Neural progenitor cell (in vitro differentiated cells): ENCODE measurements around the gene IFI27L1. TPM values are rescaled to one million over a fixed set of nuclear protein-coding genes. Genes with fewer than 3 reads are reported as not detected.

Experiments used
- DNase-seq: peaks from one replicate; pipeline ENCODE4 v3.0.0-alpha.2; 2016; ENCODE audit warnings: low spot score
- H2AFZ ChIP-seq: fragments of 200-600 bp; sonication (generic); replicated peaks from 2 replicates; pipeline ENCODE4 v1.6.1; 2016; ENCODE audit warnings: antibody characterized with exemption
- H3F3A ChIP-seq: fragments of 200-600 bp; sonication (generic); 2 replicates; pipeline ENCODE4 v1.6.1; 2016; ENCODE audit warnings: antibody characterized with exemption, low read depth
- H3K27ac ChIP-seq: fragments of 200-600 bp; sonication (generic); 2 replicates; pipeline ENCODE4 v1.5.1; 2016; ENCODE audit warnings: mild to moderate bottlenecking
- H3K27me3 ChIP-seq: fragments of 200-600 bp; sonication (generic); 2 replicates; pipeline ENCODE4 v1.6.1; 2016; ENCODE audit warnings: mild to moderate bottlenecking, moderate library complexity
- H3K36me3 ChIP-seq: fragments of 200-600 bp; sonication (generic); 2 replicates; pipeline ENCODE4 v1.5.1; 2016
- H3K4me1 ChIP-seq: fragments of 200-600 bp; sonication (generic); 2 replicates; pipeline ENCODE4 v1.6.1; 2016; ENCODE audit warnings: mixed run types
- H3K4me2 ChIP-seq: fragments of 200-600 bp; sonication (generic); 2 replicates; pipeline ENCODE4 v1.6.1; 2016
- H3K4me3 ChIP-seq: fragments of 200-600 bp; sonication (generic); 2 replicates; pipeline ENCODE4 v1.5.1; 2016
- H3K79me2 ChIP-seq: fragments of 200-600 bp; sonication (generic); 2 replicates; pipeline ENCODE4 v1.6.1; 2016; ENCODE audit warnings: low read depth
- H3K9ac ChIP-seq: fragments of 200-600 bp; sonication (generic); 2 replicates; pipeline ENCODE4 v1.6.1; 2016
- H3K9me3 ChIP-seq: fragments of 200-600 bp; sonication (generic); 2 replicates; pipeline ENCODE4 v1.5.1; 2016; ENCODE audit warnings: low read depth
- H4K20me1 ChIP-seq: fragments of 200-600 bp; sonication (generic); 2 replicates; pipeline ENCODE4 v1.6.1; 2016; ENCODE audit warnings: low read depth
- H3K27ac Mint-ChIP-seq: 3 replicates; pipeline ENCODE4 v1.8.0; 2021; ENCODE audit warnings: mixed read lengths
- H3K27me3 Mint-ChIP-seq: 2 replicates; pipeline ENCODE4 v1.8.0; 2022; ENCODE audit warnings: low read depth, mild to moderate bottlenecking, inconsistent platforms, moderate library complexity, mixed read lengths; ENCODE audit not compliant: insufficient read depth
- H3K36me3 Mint-ChIP-seq: 3 replicates; pipeline ENCODE4 v1.8.0; 2021; ENCODE audit warnings: mixed read lengths
- H3K4me1 Mint-ChIP-seq: 3 replicates; pipeline ENCODE4 v1.8.0; 2021; ENCODE audit warnings: mixed read lengths
- H3K4me3 Mint-ChIP-seq: 3 replicates; pipeline ENCODE4 v1.8.0; 2021; ENCODE audit warnings: mild to moderate bottlenecking, moderate library complexity, mixed read lengths
- H3K9me3 Mint-ChIP-seq: 3 replicates; pipeline ENCODE4 v1.8.0; 2020; ENCODE audit warnings: mixed read lengths
- CTCF ChIP-seq: fragments of 200-600 bp; sonication (generic); IDR thresholded peaks from 2 replicates; pipeline ENCODE4 v1.5.1; 2017; ENCODE audit warnings: antibody characterized with exemption, mild to moderate bottlenecking
- EZH2 ChIP-seq: fragments of 200-600 bp; sonication (generic); IDR thresholded peaks from 2 replicates; pipeline ENCODE4 v1.6.1; 2017; ENCODE audit warnings: antibody characterized with exemption, mild to moderate bottlenecking, moderate library complexity
- EZH2phosphoT487 ChIP-seq: fragments of 200-600 bp; sonication (generic); IDR thresholded peaks from 2 replicates; pipeline ENCODE4 v1.6.1; 2017; ENCODE audit warnings: antibody characterized with exemption
- total RNA-seq: library from RNA; depleted of rRNA; stranded (reverse); fragments of >200 nt; gene quantifications from 2 replicates; pipeline ENCODE4 v1.2.3, GENCODE V29; 2015; ENCODE audit warnings: low replicate concordance

Gene IFI27L1
- total RNA-seq, 1 donor from 2014 or later = 10.8 TPM

- H3F3A ChIP-seq = peaks cover 4% of the 10 kb centered on the region
- no peak for TF ChIP-seq EZH2
- H3K27me3 ChIP-seq = no peaks in the 10 kb centered on the region
- Mint-ChIP-seq H3K4me1 (peaks cover 29% of the 10 kb centered on the region), H3K27me3 (peaks cover 6% of the 10 kb centered on the region), H3K9me3 (peaks cover 33% of the 10 kb centered on the region), H3K36me3 (peaks cover 54% of the 10 kb centered on the region), H3K4me3 (no peak overlapping the region), H3K27ac (no peak overlapping the region)
- no peak overlapping the region for H3K9ac ChIP-seq
- H4K20me1 ChIP-seq = peaks cover 25% of the 10 kb centered on the region
- peaks cover 96% of the 10 kb centered on the region for H3K79me2 ChIP-seq
- H3K4me2 ChIP-seq = peak overlapping the region; percentile 36
- no peak for DNase-seq
- H3K36me3 ChIP-seq = peaks cover 20% of the 10 kb centered on the region
- no peak overlapping the region for H3K4me3 ChIP-seq
- H3K9me3 ChIP-seq = peaks cover 15% of the 10 kb centered on the region
- H2AFZ ChIP-seq = no peak overlapping the region
- no peak overlapping the region for H3K27ac ChIP-seq
- H3K4me1 ChIP-seq = peaks cover 21% of the 10 kb centered on the region
These were observed 3.3 kb upstream of the IFI27L1 start for GRCh38 chr14:94077823-94078222.

- peaks cover 6% of the 10 kb centered on the region for H3K27me3 Mint-ChIP-seq
- TF ChIP-seq EZH2 (no peak), EZH2phosphoT487 (no peak), CTCF (no peak)
- Histone ChIP-seq H3K4me2 (peak overlapping the region; percentile 96), H3K4me3 (peak overlapping the region; percentile 88), H3K9me3 (peaks cover 7% of the 10 kb centered on the region), H3K27me3 (no peaks in the 10 kb centered on the region), H2AFZ (no peak overlapping the region), H3K36me3 (peaks cover 7% of the 10 kb centered on the region), H3F3A (peaks cover 4% of the 10 kb centered on the region), H3K4me1 (peaks cover 21% of the 10 kb centered on the region), H3K27ac (no peak overlapping the region), H4K20me1 (peaks cover 25% of the 10 kb centered on the region), H3K79me2 (peaks cover 74% of the 10 kb centered on the region), H3K9ac (peak overlapping the region; percentile 75)
- peaks cover 27% of the 10 kb centered on the region for H3K9me3 Mint-ChIP-seq
- H3K4me1 Mint-ChIP-seq = peaks cover 29% of the 10 kb centered on the region
- peaks cover 56% of the 10 kb centered on the region for H3K36me3 Mint-ChIP-seq
- no peak for DNase-seq
- peak overlapping the region; percentile 93 for H3K27ac Mint-ChIP-seq
- peak overlapping the region; percentile 100 for H3K4me3 Mint-ChIP-seq
These were observed 1.1 kb upstream of the IFI27L1 start for GRCh38 chr14:94079891-94080620.

GRCh38 chr14:94081386-94081820 is 293 bp downstream of the IFI27L1 start:
- H3K4me1 Mint-ChIP-seq = peaks cover 29% of the 10 kb centered on the region
- Histone ChIP-seq H3F3A (peaks cover 4% of the 10 kb centered on the region), H3K27ac (no peak overlapping the region)

More at GRCh38 chr14:94081386-94081820, 293 bp downstream of the IFI27L1 start:
- Histone ChIP-seq H3K9ac (peak overlapping the region; percentile 56), H3K4me2 (peak overlapping the region; percentile 96), H3K36me3 (no peaks in the 10 kb centered on the region), H3K79me2 (peaks cover 61% of the 10 kb centered on the region), H4K20me1 (peaks cover 25% of the 10 kb centered on the region), H3K9me3 (no peaks in the 10 kb centered on the region), H3K27me3 (no peaks in the 10 kb centered on the region), H2AFZ (peak overlapping the region; percentile 86), H3K4me3 (peak overlapping the region; percentile 88), H3K4me1 (peaks cover 21% of the 10 kb centered on the region)
- H3K4me3 Mint-ChIP-seq = peak overlapping the region; percentile 100
- TF ChIP-seq CTCF = no peak
- no peak for TF ChIP-seq EZH2
- no peak for TF ChIP-seq EZH2phosphoT487
- peaks cover 50% of the 10 kb centered on the region for H3K36me3 Mint-ChIP-seq
- H3K27ac Mint-ChIP-seq = peak overlapping the region; percentile 96
- DNase-seq = no peak
- H3K27me3 Mint-ChIP-seq = peaks cover 6% of the 10 kb centered on the region
- H3K9me3 Mint-ChIP-seq = peaks cover 18% of the 10 kb centered on the region
